Neural cell (in vitro differentiated cells): ENCODE results near the gene ZNF879. TPM values are rescaled to one million over a fixed set of nuclear protein-coding genes. Genes with fewer than 3 reads are reported as not detected.

Experiments
- H2AFZ ChIP-seq: fragments of 200-600, 300-800 bp; sonication (generic), shearing (Covaris generic); 2 replicates; pipeline ENCODE4 v1.6.0; 2014; ENCODE audit warnings: low read depth, mild to moderate bottlenecking, antibody characterized with exemption, low read length, moderate library complexity
- H3F3A ChIP-seq: fragments of 200-600 bp; shearing (Covaris generic); 2 replicates; pipeline ENCODE4 v1.6.1; 2016; ENCODE audit warnings: mild to moderate bottlenecking, moderate library complexity, mixed read lengths, antibody characterized with exemption, low read length; ENCODE audit not compliant: insufficient read depth, poor library complexity, severe bottlenecking
- H3K27ac ChIP-seq: fragments of 200-600, 300-800 bp; sonication (generic), shearing (Covaris generic); 2 replicates; pipeline ENCODE4 v1.5.1; 2014; ENCODE audit warnings: mild to moderate bottlenecking, low read length, moderate library complexity
- H3K27me3 ChIP-seq: fragments of 300-800, 200-600 bp; sonication (generic), shearing (Covaris generic); 2 replicates; pipeline ENCODE4 v1.6.0; 2014; ENCODE audit warnings: mild to moderate bottlenecking, low read depth, low read length, moderate library complexity; ENCODE audit not compliant: insufficient read depth
- H3K36me3 ChIP-seq: fragments of 300-800, 200-600 bp; sonication (generic), shearing (Covaris generic); 2 replicates; pipeline ENCODE4 v1.5.1; 2014; ENCODE audit warnings: mild to moderate bottlenecking, antibody characterized with exemption, low read length, moderate library complexity; ENCODE audit not compliant: insufficient read depth
- H3K4me2 ChIP-seq: fragments of 300-800, 200-600 bp; sonication (generic), shearing (Covaris generic); 2 replicates; pipeline ENCODE4 v1.6.0; 2014; ENCODE audit warnings: mild to moderate bottlenecking, low read length
- H3K4me3 ChIP-seq: fragments of 300-800, 200-600 bp; sonication (generic), shearing (Covaris generic); 2 replicates; pipeline ENCODE4 v1.5.1; 2014; ENCODE audit warnings: mild to moderate bottlenecking, low read length, moderate library complexity
- H3K79me2 ChIP-seq: fragments of 200-600 bp; shearing (Covaris generic); replicated peaks from 2 replicates; pipeline ENCODE4 v1.6.0; 2014; ENCODE audit warnings: mild to moderate bottlenecking, low read length, moderate library complexity; ENCODE audit not compliant: insufficient read depth
- H3K9ac ChIP-seq: fragments of 300-800, 200-600 bp; sonication (generic), shearing (Covaris generic); 2 replicates; pipeline ENCODE4 v1.6.1; 2016; ENCODE audit warnings: mild to moderate bottlenecking, low read length, mixed read lengths
- H3K9me2 ChIP-seq: fragments of 200-600 bp; shearing (Covaris generic); 2 replicates; pipeline ENCODE4 v1.6.1; 2016; ENCODE audit warnings: mild to moderate bottlenecking, low read length, mixed read lengths; ENCODE audit not compliant: insufficient read depth
- H3K9me3 ChIP-seq: fragments of 200-600, 300-800 bp; sonication (generic), shearing (Covaris generic); 2 replicates; pipeline ENCODE4 v1.6.1; 2016; ENCODE audit warnings: mild to moderate bottlenecking, mixed run types, low read length, moderate library complexity, mixed read lengths
- H4K20me1 ChIP-seq: fragments of 200-600 bp; shearing (Covaris generic); 2 replicates; pipeline ENCODE4 v1.6.1; 2016; ENCODE audit warnings: mild to moderate bottlenecking, mixed run types; ENCODE audit not compliant: insufficient read depth
- EP300 ChIP-seq: fragments of 450-650 bp; conservative IDR thresholded peaks from 2 replicates; pipeline ENCODE4 v1.6.1; 2014; ENCODE audit warnings: antibody characterized with exemption, mild to moderate bottlenecking, moderate library complexity; ENCODE audit not compliant: poor library complexity, severe bottlenecking
- EZH2 ChIP-seq: fragments of 200-600, 300-800 bp; shearing (Covaris generic), sonication (generic); IDR thresholded peaks from 2 replicates; pipeline ENCODE4 v1.6.1; 2014; ENCODE audit warnings: antibody characterized with exemption, low read length, borderline replicate concordance, mild to moderate bottlenecking; ENCODE audit not compliant: insufficient read depth, poor library complexity, severe bottlenecking
- MXI1 ChIP-seq: fragments of 450-650 bp; conservative IDR thresholded peaks from 2 replicates; pipeline ENCODE4 v1.6.1; 2014; ENCODE audit warnings: antibody characterized with exemption, mild to moderate bottlenecking; ENCODE audit not compliant: poor library complexity, severe bottlenecking
- POLR2AphosphoS5 ChIP-seq: IDR thresholded peaks from 2 replicates; pipeline ENCODE4 v1.6.1; 2012
- RAD21 ChIP-seq: fragments of 450-650 bp; conservative IDR thresholded peaks from 2 replicates; pipeline ENCODE4 v1.6.1; 2014; ENCODE audit warnings: antibody characterized with exemption, mild to moderate bottlenecking, moderate library complexity
- SMC3 ChIP-seq: fragments of 450-650 bp; conservative IDR thresholded peaks from 2 replicates; pipeline ENCODE4 v1.6.1; 2014; ENCODE audit warnings: antibody characterized with exemption, mild to moderate bottlenecking, moderate library complexity; ENCODE audit not compliant: poor library complexity
- TAF1 ChIP-seq: IDR thresholded peaks from 2 replicates; pipeline ENCODE4 v1.6.1; 2012; ENCODE audit warnings: low read depth
- polyA plus RNA-seq: library from polyadenylated mRNA; depleted of rRNA; stranded (reverse); fragments of >200 nt; gene quantifications from 2 replicates; pipeline ENCODE4 v1.2.3, GENCODE V29; 2014
- TF ChIP-seq, protein P1 (sequence below): fragments of 450-650 bp; IDR thresholded peaks from 2 replicates; pipeline ENCODE4 v1.5.1; 2014; ENCODE audit warnings: antibody characterized with exemption, mild to moderate bottlenecking, moderate library complexity; ENCODE audit not compliant: poor library complexity, severe bottlenecking
- TF ChIP-seq, protein P2 (sequence below): IDR thresholded peaks from 2 replicates; pipeline ENCODE4 v1.6.1; 2012; ENCODE audit warnings: borderline replicate concordance

Gene ZNF879
- polyA plus RNA-seq, 1 donor from 2014 or later: 18.7 TPM

DNA sequence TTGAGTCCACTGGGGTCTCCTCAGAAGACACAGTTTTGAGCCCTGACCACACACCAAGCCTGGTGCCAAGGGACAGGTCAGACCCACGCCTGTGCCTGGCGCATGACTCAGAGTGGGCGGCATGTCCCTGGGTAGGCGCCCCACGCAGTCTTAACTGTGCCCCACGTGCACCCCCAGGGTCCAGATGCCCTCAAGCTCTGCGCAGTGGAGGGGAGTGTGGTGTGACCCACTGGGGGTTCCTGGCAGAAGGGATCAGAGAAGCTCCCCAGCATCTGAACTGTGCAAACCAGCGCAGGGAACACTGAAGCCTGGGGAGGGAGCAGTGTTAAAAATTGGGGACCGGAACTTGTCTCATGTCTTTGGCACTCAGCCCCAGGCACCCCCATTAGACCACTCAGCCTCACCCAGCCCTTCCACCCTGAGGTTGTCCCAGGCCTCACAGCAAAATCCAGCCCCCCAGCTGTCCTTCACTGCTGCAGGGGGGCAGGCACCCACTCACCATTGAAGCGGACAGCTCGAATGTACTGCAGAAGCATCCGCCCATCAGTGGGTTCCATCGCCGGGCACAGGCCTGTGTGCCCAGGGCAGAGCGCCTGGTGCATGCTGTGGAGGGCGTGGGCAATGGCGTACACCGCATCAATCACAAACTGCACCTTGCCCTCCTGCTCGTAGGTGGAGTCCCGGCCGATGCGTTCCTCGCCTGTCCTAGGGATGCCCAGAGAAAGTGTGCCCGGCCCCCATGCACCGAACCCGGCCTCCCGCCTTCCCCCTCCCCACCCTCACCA, 35.0 kb upstream of the ZNF879 start:
- H3K9me3 ChIP-seq: peaks cover 11% of the 10 kb centered on the region
- H3K9ac ChIP-seq: no peak overlapping the region
- H3K36me3 ChIP-seq: no peaks in the 10 kb centered on the region
- H3K4me3 ChIP-seq: no peak overlapping the region
- H3K27me3 ChIP-seq: peaks cover 10% of the 10 kb centered on the region
- no peaks in the 10 kb centered on the region for H3K9me2 ChIP-seq
- no peak overlapping the region for H3K27ac ChIP-seq
- H2AFZ ChIP-seq: no peak overlapping the region
- TF ChIP-seq, protein P1, sequence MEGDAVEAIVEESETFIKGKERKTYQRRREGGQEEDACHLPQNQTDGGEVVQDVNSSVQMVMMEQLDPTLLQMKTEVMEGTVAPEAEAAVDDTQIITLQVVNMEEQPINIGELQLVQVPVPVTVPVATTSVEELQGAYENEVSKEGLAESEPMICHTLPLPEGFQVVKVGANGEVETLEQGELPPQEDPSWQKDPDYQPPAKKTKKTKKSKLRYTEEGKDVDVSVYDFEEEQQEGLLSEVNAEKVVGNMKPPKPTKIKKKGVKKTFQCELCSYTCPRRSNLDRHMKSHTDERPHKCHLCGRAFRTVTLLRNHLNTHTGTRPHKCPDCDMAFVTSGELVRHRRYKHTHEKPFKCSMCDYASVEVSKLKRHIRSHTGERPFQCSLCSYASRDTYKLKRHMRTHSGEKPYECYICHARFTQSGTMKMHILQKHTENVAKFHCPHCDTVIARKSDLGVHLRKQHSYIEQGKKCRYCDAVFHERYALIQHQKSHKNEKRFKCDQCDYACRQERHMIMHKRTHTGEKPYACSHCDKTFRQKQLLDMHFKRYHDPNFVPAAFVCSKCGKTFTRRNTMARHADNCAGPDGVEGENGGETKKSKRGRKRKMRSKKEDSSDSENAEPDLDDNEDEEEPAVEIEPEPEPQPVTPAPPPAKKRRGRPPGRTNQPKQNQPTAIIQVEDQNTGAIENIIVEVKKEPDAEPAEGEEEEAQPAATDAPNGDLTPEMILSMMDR: no peak
- TF ChIP-seq EP300: no peak
- no peak for TF ChIP-seq EZH2
- TF ChIP-seq MXI1: no peak
- TF ChIP-seq, protein P2, sequence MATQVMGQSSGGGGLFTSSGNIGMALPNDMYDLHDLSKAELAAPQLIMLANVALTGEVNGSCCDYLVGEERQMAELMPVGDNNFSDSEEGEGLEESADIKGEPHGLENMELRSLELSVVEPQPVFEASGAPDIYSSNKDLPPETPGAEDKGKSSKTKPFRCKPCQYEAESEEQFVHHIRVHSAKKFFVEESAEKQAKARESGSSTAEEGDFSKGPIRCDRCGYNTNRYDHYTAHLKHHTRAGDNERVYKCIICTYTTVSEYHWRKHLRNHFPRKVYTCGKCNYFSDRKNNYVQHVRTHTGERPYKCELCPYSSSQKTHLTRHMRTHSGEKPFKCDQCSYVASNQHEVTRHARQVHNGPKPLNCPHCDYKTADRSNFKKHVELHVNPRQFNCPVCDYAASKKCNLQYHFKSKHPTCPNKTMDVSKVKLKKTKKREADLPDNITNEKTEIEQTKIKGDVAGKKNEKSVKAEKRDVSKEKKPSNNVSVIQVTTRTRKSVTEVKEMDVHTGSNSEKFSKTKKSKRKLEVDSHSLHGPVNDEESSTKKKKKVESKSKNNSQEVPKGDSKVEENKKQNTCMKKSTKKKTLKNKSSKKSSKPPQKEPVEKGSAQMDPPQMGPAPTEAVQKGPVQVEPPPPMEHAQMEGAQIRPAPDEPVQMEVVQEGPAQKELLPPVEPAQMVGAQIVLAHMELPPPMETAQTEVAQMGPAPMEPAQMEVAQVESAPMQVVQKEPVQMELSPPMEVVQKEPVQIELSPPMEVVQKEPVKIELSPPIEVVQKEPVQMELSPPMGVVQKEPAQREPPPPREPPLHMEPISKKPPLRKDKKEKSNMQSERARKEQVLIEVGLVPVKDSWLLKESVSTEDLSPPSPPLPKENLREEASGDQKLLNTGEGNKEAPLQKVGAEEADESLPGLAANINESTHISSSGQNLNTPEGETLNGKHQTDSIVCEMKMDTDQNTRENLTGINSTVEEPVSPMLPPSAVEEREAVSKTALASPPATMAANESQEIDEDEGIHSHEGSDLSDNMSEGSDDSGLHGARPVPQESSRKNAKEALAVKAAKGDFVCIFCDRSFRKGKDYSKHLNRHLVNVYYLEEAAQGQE: no peak
- no peak for TF ChIP-seq RAD21
- TF ChIP-seq SMC3: no peak
- no peaks in the 10 kb centered on the region for H4K20me1 ChIP-seq
- no peak overlapping the region for H3K4me2 ChIP-seq
- H3K79me2 ChIP-seq: no peaks in the 10 kb centered on the region
- no peaks in the 10 kb centered on the region for H3F3A ChIP-seq

DNA sequence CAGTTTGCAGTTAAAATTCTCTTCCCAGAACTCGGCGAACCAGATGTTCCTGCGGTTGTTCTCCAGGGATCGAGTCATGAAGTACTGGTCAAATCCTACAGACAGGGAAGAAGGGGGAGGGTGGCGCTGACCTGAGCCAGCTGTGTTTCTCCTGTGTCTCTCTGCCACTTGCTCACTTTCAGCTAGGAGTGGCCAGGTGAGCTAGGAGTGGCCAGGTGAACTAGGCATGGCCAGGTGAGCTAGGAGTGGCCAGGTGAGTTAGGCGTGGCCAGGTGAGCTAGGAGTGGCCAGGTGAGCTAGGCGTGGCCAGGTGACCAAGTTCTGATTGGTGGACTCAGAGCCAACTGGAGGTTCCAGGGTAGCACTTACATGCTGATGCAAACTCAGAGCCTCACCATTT, 34.3 kb upstream of the ZNF879 start:
- no peaks in the 10 kb centered on the region for H3F3A ChIP-seq
- H3K36me3 ChIP-seq: no peaks in the 10 kb centered on the region
- H3K79me2 ChIP-seq: no peaks in the 10 kb centered on the region
- no peak overlapping the region for H3K9ac ChIP-seq
- H2AFZ ChIP-seq: no peak overlapping the region
- peaks cover 8% of the 10 kb centered on the region for H3K9me3 ChIP-seq
- no peaks in the 10 kb centered on the region for H3K9me2 ChIP-seq
- no peak overlapping the region for H3K27ac ChIP-seq
- TF ChIP-seq MXI1: no peak
- TF ChIP-seq, protein P1: no peak
- TF ChIP-seq, protein P2: no peak
- TF ChIP-seq TAF1: no peak
- TF ChIP-seq EP300: no peak
- no peak for TF ChIP-seq SMC3
- no peak for TF ChIP-seq RAD21
- no peak for TF ChIP-seq POLR2AphosphoS5
- TF ChIP-seq EZH2: no peak
- H3K27me3 ChIP-seq: peaks cover 17% of the 10 kb centered on the region
- H3K4me2 ChIP-seq: no peak overlapping the region
- no peaks in the 10 kb centered on the region for H4K20me1 ChIP-seq
- H3K4me3 ChIP-seq: no peak overlapping the region
